ENCODE data around the gene XRN2.
"Not testable (repeated sequence)": the region's sequence is repeated elsewhere in the genome, so short reads cannot be mapped to it uniquely, and the experiment has no call there.

The XRN2 gene

GRCh38 chr20:21423712-21424111 is 120.6 kb downstream of the XRN2 start:
- not testable (repeated sequence) for DNase-seq (ENCODE audit: low read depth in 2 of 2)

- no peak for DNase-seq (ENCODE audit: low read depth in 2 of 2)
Observed at GRCh38 chr20:21424846-21425245, 121.7 kb downstream of the XRN2 start.

- no peak for DNase-seq (ENCODE audit: low read depth in 2 of 2)
Observed at GRCh38 chr20:21430020-21430419, 126.9 kb downstream of the XRN2 start.

GRCh38 chr20:21432911-21433310 is 129.8 kb downstream of the XRN2 start:
- no peak for DNase-seq (ENCODE audit: low read depth in 2 of 2)

- no peak for DNase-seq (ENCODE audit: low read depth in 2 of 2)
Observed at GRCh38 chr20:21433329-21433890, 130.3 kb downstream of the XRN2 start.

- DNase-seq (ENCODE audit: low read depth in 2 of 2): no peak
Observed at GRCh38 chr20:21435576-21435975, 132.4 kb downstream of the XRN2 start.

GRCh38 chr20:21436205-21436604 is 133.1 kb downstream of the XRN2 start:
- no peak for DNase-seq (ENCODE audit: low read depth in 2 of 2)

GRCh38 chr20:21437248-21437647 is 134.1 kb downstream of the XRN2 start:
- DNase-seq (ENCODE audit: low read depth in 2 of 2): no peak

- no peak for DNase-seq (ENCODE audit: low read depth in 2 of 2)
Observed at GRCh38 chr20:21437816-21438215, 134.7 kb downstream of the XRN2 start.

All from stimulated activated CD8-positive, alpha-beta memory T cell treated with anti-CD3 and anti-CD28 coated beads, Interleukin-2, amount 100 ng/mL, for 1 hour (primary cell).